GM23248 (cell line): ENCODE measurements around the gene WASHC2A. TPM values are rescaled to one million over a fixed set of nuclear protein-coding genes. Genes with fewer than 3 reads are reported as not detected.
"Not testable (repeated sequence)": the region's sequence is repeated elsewhere in the genome, so short reads cannot be mapped to it uniquely, and the experiment has no call there.

ENCODE experiments used
- DNase-seq: peaks from one replicate; pipeline ENCODE4 v3.0.0-alpha.2; 2015
- H2AFZ ChIP-seq: fragments of 200-600 bp; sonication (generic); 2 replicates; pipeline ENCODE4 v1.6.1; 2016; ENCODE audit warnings: antibody characterized with exemption
- H3F3A ChIP-seq: fragments of 200-600 bp; sonication (generic); 2 replicates; pipeline ENCODE4 v1.6.1; 2016; ENCODE audit warnings: mild to moderate bottlenecking, antibody characterized with exemption, mixed run types; ENCODE audit not compliant: insufficient read depth
- H3K27ac ChIP-seq: fragments of 200-600 bp; sonication (generic); 2 replicates; pipeline ENCODE4 v1.5.1; 2016; ENCODE audit warnings: mild to moderate bottlenecking
- H3K27me3 ChIP-seq: fragments of 200-600 bp; sonication (generic); replicated peaks from 2 replicates; pipeline ENCODE4 v1.6.1; 2016; ENCODE audit warnings: mild to moderate bottlenecking; ENCODE audit not compliant: insufficient read depth
- H3K36me3 ChIP-seq: fragments of 200-600 bp; sonication (generic); 2 replicates; pipeline ENCODE4 v1.6.1; 2016; ENCODE audit warnings: low read depth, mild to moderate bottlenecking
- H3K4me1 ChIP-seq: fragments of 200-600 bp; sonication (generic); 2 replicates; pipeline ENCODE4 v1.6.1; 2016; ENCODE audit warnings: mild to moderate bottlenecking; ENCODE audit not compliant: insufficient read depth
- H3K4me2 ChIP-seq: fragments of 200-600 bp; sonication (generic); one replicate; pipeline ENCODE4 v1.6.1; 2016; ENCODE audit warnings: mild to moderate bottlenecking; ENCODE audit not compliant: unreplicated experiment
- H3K4me3 ChIP-seq: fragments of 200-600 bp; sonication (generic); 2 replicates; pipeline ENCODE4 v1.5.1; 2016; ENCODE audit warnings: mild to moderate bottlenecking
- H3K79me2 ChIP-seq: fragments of 200-600 bp; sonication (generic); 2 replicates; pipeline ENCODE4 v1.6.1; 2016; ENCODE audit warnings: mild to moderate bottlenecking; ENCODE audit not compliant: insufficient read depth
- H3K9ac ChIP-seq: fragments of 200-600 bp; sonication (generic); 2 replicates; pipeline ENCODE4 v1.6.1; 2016; ENCODE audit warnings: mild to moderate bottlenecking
- H3K9me2 ChIP-seq: fragments of 200-600 bp; sonication (generic); 2 replicates; pipeline ENCODE4 v1.6.1; 2016; ENCODE audit warnings: mixed run types, mild to moderate bottlenecking, moderate library complexity; ENCODE audit not compliant: insufficient read depth
- H3K9me3 ChIP-seq: fragments of 200-600 bp; sonication (generic); one replicate; pipeline ENCODE4 v1.6.1; 2017; ENCODE audit warnings: low read depth
- H4K20me1 ChIP-seq: fragments of 200-600 bp; sonication (generic); 2 replicates; pipeline ENCODE4 v1.6.0; 2016; ENCODE audit not compliant: insufficient read depth
- EZH2 ChIP-seq: fragments of 200-600 bp; sonication (generic); IDR thresholded peaks from 2 replicates; pipeline ENCODE4 v1.6.1; 2018; ENCODE audit warnings: antibody characterized with exemption, mild to moderate bottlenecking; ENCODE audit not compliant: insufficient read depth, poor library complexity, severe bottlenecking
- EZH2phosphoT487 ChIP-seq: fragments of 200-600 bp; sonication (generic); IDR thresholded peaks from 2 replicates; pipeline ENCODE4 v1.6.1; 2018; ENCODE audit warnings: antibody characterized with exemption, moderate library complexity, mild to moderate bottlenecking, low read depth; ENCODE audit not compliant: insufficient read depth
- WGBS, 2 experiments: methylation state at CpG; one replicate each; pipeline ENCODE4 v1.1.6; 2015 to 2017; ENCODE audit warnings: low lambda C conversion rate in 2 of 2, low coverage in 1 of 2; ENCODE audit errors: missing lambda C conversion rate in 2 of 2; 5-methylcytosine and 5-hydroxymethylcytosine counted together
- in situ Hi-C: fragments of 300-500 bp; cut with MboI; formaldehyde crosslinking; loops from 2 replicates; pipeline ENCODE4 v1.15.0; 2020
- polyA plus RNA-seq: library from polyadenylated mRNA; unstranded; fragments of >200 nt; fragmentation: Nextera tagmentation; extraction: Ambion mirVana; gene quantifications from 2 replicates; pipeline ENCODE4 v1.2.1, GENCODE V29; 2016
- total RNA-seq: library from RNA; depleted of rRNA; stranded (reverse); fragments of >200 nt; shearing (Covaris generic); gene quantifications from 2 replicates; pipeline ENCODE4 v1.2.3, GENCODE V29; 2014; rRNA removed

WASHC2A gene
- 23.0 and 23.9 TPM in 2 replicates for total RNA-seq
- 25.8 and 26.8 TPM in 2 replicates for polyA plus RNA-seq

GRCh38 chr10:50067546-50068351 lies at the start of gene WASHC2A:
WASHC2A (plus strand) TSS chr10:50067954; CDS start chr10:50068006, 52 bp downstream.
- H3K79me2 ChIP-seq, H3K27me3 ChIP-seq, H3K36me3 ChIP-seq, H3K9me3 ChIP-seq, H3F3A ChIP-seq, H3K9me2 ChIP-seq, H4K20me1 ChIP-seq, in situ Hi-C loops, H3K4me1 ChIP-seq: not testable (repeated sequence)
- 1% methylated on average over 27 to 30 of the region's 73 CpGs for WGBS, 2 experiments
- Histone ChIP-seq H3K4me3 (peak within 1 kb of the TSS; percentile 91), H3K9ac (peak within 1 kb of the TSS; percentile 87), H3K4me2 (peak within 1 kb of the TSS; percentile 54), H3K27ac (peak within 1 kb of the TSS; percentile 68), H2AFZ (peak within 1 kb of the TSS; percentile 90)
- DNase-seq, result peak; percentile 60

- H3K27me3 ChIP-seq, H3K4me3 ChIP-seq, H3K79me2 ChIP-seq, H3K9me3 ChIP-seq, H3K9me2 ChIP-seq, H3F3A ChIP-seq, H3K27ac ChIP-seq, H3K9ac ChIP-seq, DNase-seq, H2AFZ ChIP-seq, H3K4me2 ChIP-seq, H4K20me1 ChIP-seq, H3K36me3 ChIP-seq, in situ Hi-C loops: not testable (repeated sequence)
- 80 to 92% methylated on average over 3 of the region's 3 CpGs for WGBS, 2 experiments
- H3K4me1 ChIP-seq, result peaks cover 18% of the 10 kb centered on the region; the same call in 1 of the 2 replicates
These were observed 48.5 kb upstream of the WASHC2A start for GRCh38 chr10:50019279-50019678.

DNA sequence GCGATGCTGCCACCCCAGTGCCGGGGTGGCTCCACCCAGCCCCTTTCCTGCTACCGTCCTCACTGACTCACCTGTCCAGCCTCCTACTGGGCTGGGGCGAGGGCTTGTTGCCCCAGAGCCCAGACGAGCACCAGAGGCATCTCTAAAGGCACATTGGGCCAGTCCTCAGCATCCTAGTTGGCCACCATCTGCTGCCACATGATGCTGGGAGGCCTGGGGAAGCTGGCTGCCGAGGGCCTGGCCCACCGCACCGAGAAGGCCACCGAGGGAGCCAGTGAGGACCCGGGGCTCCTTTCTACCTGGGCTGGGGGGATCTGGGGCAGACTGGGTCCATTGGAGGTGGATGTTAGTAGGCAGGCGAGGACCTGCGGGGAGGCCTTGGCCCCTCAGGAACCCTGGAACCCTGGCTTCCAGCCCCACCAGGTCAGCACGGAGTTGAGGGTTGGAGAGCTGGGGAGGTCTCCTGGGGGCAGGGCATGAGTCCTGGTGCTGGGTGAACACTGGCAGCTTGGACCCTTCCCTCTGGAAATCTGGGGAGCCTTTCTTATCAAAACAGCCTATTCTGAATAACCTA lies 47.2 kb upstream of the WASHC2A start:
- H3F3A ChIP-seq, H3K27ac ChIP-seq, DNase-seq, H3K9me2 ChIP-seq, H3K79me2 ChIP-seq, H3K36me3 ChIP-seq, in situ Hi-C loops, H3K9me3 ChIP-seq, H3K27me3 ChIP-seq, H3K4me2 ChIP-seq, H2AFZ ChIP-seq, H3K9ac ChIP-seq, H3K4me3 ChIP-seq, H4K20me1 ChIP-seq: not testable (repeated sequence)
- 80 to 86% methylated on average over 13 of the region's 13 CpGs for WGBS, 2 experiments
- peaks cover 12% of the 10 kb centered on the region; the same call in 1 of the 2 replicates for H3K4me1 ChIP-seq

DNA sequence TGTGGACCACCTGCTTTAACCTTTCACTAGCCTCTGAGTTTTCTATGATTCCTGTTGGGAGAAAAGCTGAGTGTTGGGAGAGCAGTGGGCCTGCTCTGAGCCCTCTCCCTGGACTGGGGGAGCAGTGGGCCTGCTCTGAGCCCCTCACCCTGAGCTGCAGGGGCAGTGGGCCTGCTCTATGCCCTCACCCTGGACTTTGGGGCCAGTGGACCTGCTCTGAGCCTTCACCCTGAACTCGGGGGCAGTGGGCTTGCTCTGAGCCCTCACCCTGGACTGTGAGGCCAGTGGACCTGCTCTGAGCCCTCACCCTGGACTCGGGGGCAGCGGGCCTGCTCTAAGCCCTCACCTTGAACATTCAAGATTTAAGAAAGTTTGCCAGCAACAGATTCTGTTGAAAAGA lies 46.1 kb upstream of the WASHC2A start:
- 0 out of 2 replicates have a peak, but pooled peaks cover 9% of the 10 kb centered on the region for H3K27me3 ChIP-seq
- no peaks in the 10 kb centered on the region for H4K20me1 ChIP-seq
- TF ChIP-seq EZH2phosphoT487 (no peak), EZH2 (no peak)
- H3K79me2 ChIP-seq, result no peaks in the 10 kb centered on the region
- H2AFZ ChIP-seq, result no peak overlapping the region
- no peak overlapping the region for H3K9ac ChIP-seq
- H3K9me3 ChIP-seq, result no peaks in the 10 kb centered on the region
- no peak overlapping the region for H3K4me3 ChIP-seq
- in situ Hi-C loops, result no loop called here
- WGBS, 2 experiments, result 46 to 56% methylated on average over 3 of the region's 3 CpGs
- H3K27ac ChIP-seq, result no peak overlapping the region
- H3F3A ChIP-seq, result no peaks in the 10 kb centered on the region
- H3K9me2 ChIP-seq, result no peaks in the 10 kb centered on the region
- no peak overlapping the region for H3K4me2 ChIP-seq
- no peak for DNase-seq
- no peaks in the 10 kb centered on the region for H3K36me3 ChIP-seq
- peaks cover 6% of the 10 kb centered on the region; the same call in 1 of the 2 replicates for H3K4me1 ChIP-seq

DNA sequence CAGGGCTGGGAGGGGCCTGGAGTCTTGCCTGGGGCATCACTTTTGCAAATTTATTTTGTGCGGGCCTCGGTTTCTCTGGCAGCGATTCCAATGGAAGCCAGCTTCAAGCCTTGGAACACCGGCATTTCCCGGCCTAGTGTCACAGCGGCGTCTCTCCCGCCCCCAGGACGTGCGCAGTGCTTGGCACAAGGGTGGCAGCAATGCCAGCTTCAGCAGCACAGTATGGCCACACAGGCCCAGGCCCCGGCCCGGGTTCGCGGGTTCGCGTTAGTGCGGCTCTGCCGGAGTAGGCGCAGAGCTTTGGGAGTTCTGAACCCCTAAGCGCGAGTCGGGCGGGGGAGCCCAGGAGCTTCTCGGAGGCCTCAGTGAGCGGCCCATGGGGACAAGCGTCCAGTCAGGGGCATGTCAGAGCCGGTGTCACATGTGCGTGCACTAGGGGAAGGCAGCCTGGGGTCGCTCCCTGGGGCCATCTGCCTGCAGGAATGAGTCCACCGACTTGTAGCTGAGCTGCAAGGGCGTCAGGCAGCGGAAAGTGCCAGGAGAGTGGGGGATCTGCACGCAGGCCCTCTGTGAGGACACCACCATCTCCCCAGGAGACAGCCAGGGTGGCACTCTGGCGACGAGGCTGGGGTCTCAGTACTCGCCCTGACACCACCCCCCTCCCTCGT lies 42.9 kb upstream of the WASHC2A start:
- H2AFZ ChIP-seq, H3K4me1 ChIP-seq, DNase-seq, H3K9me2 ChIP-seq, H4K20me1 ChIP-seq, in situ Hi-C loops, H3K36me3 ChIP-seq, H3K9me3 ChIP-seq, H3K9ac ChIP-seq, H3K4me3 ChIP-seq, H3K27me3 ChIP-seq, H3F3A ChIP-seq, H3K4me2 ChIP-seq, H3K79me2 ChIP-seq, H3K27ac ChIP-seq: not testable (repeated sequence)
- 15 to 24% methylated on average over 30 to 32 of the region's 37 CpGs for WGBS, 2 experiments
